KMS-11 (cell line): Measurements from ENCODE around the gene COLEC12.
"Not testable (repeated sequence)": the region's sequence is repeated elsewhere in the genome, so short reads cannot be mapped to it uniquely, and the experiment has no call there.

Experiments used
- H2AFZ ChIP-seq: fragments of 200-600 bp; sonication (generic); 2 replicates; pipeline ENCODE4 v1.6.1; 2016; ENCODE audit warnings: antibody characterized with exemption, mixed run types, low read depth
- H3K27ac ChIP-seq: fragments of 200-600 bp; sonication (generic); 2 replicates; pipeline ENCODE4 v1.6.1; 2016; ENCODE audit warnings: mild to moderate bottlenecking, mixed run types
- H3K27me3 ChIP-seq: fragments of 200-600 bp; sonication (generic); 2 replicates; pipeline ENCODE4 v1.6.1; 2017; ENCODE audit warnings: mild to moderate bottlenecking, low read depth, mixed run types, moderate library complexity; ENCODE audit not compliant: insufficient read depth
- H3K36me3 ChIP-seq: fragments of 200-600 bp; sonication (generic); 2 replicates; pipeline ENCODE4 v1.6.1; 2017; ENCODE audit warnings: mild to moderate bottlenecking, mixed run types; ENCODE audit not compliant: insufficient read depth
- H3K4me1 ChIP-seq: fragments of 200-600 bp; sonication (generic); 2 replicates; pipeline ENCODE4 v1.6.1; 2016; ENCODE audit warnings: mild to moderate bottlenecking, low read depth, mixed run types; ENCODE audit not compliant: poor library complexity, severe bottlenecking
- H3K4me2 ChIP-seq: fragments of 200-600 bp; sonication (generic); 2 replicates; pipeline ENCODE4 v1.7.0; 2016; ENCODE audit warnings: mild to moderate bottlenecking, mixed run types
- H3K4me3 ChIP-seq: fragments of 200-600 bp; sonication (generic); IDR thresholded peaks from 2 replicates; pipeline ENCODE4 v1.6.1; 2017; ENCODE audit warnings: low read depth, low read length, mixed read lengths; ENCODE audit not compliant: insufficient read depth
- H3K79me2 ChIP-seq: fragments of 200-600 bp; sonication (generic); 2 replicates; pipeline ENCODE4 v1.6.1; 2016; ENCODE audit warnings: low read depth, mixed run types; ENCODE audit not compliant: insufficient read depth
- H3K9ac ChIP-seq: fragments of 200-600 bp; sonication (generic); 2 replicates; pipeline ENCODE4 v1.6.1; 2016; ENCODE audit warnings: mild to moderate bottlenecking, mixed run types
- H4K20me1 ChIP-seq: fragments of 200-600 bp; sonication (generic); 2 replicates; pipeline ENCODE4 v1.6.1; 2016; ENCODE audit warnings: mild to moderate bottlenecking, mixed run types; ENCODE audit not compliant: insufficient read depth
- CTCF ChIP-seq: fragments of 200-600 bp; sonication (generic); conservative IDR thresholded peaks from 2 replicates; pipeline ENCODE4 v1.6.1; 2017; ENCODE audit warnings: low read depth, mild to moderate bottlenecking, antibody characterized with exemption, low read length, moderate library complexity, mixed read lengths

The COLEC12 gene

DNA sequence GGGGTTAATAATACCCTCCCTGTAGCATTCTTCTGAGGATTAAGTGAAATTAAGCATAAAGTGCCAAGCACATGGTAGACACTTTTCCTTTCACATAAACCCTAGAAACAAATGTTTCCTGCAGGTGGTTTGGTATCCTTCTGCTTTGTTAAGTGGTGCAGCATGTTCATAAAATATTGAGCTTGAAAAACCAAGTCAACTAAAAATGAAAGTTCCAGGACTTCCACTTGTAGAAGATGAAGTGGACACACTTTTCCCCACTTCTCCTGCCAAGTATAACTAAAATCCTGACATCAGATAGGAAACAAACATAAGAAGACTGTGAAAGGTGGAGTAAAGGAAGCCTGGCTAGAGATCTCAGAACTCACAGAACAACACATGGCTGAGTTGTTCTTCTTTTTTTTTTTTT lies 90.5 kb downstream of the COLEC12 start:
- Histone ChIP-seq H3K4me1 (no peaks in the 10 kb centered on the region), H3K27ac (no peak overlapping the region), H3K79me2 (no peaks in the 10 kb centered on the region), H3K4me2 (no peak overlapping the region), H3K36me3 (no peaks in the 10 kb centered on the region), H3K27me3 (no peaks in the 10 kb centered on the region), H3K9ac (no peak overlapping the region), H3K4me3 (no peak overlapping the region), H2AFZ (no peak overlapping the region), H4K20me1 (no peaks in the 10 kb centered on the region)
- no peak for TF ChIP-seq CTCF

DNA sequence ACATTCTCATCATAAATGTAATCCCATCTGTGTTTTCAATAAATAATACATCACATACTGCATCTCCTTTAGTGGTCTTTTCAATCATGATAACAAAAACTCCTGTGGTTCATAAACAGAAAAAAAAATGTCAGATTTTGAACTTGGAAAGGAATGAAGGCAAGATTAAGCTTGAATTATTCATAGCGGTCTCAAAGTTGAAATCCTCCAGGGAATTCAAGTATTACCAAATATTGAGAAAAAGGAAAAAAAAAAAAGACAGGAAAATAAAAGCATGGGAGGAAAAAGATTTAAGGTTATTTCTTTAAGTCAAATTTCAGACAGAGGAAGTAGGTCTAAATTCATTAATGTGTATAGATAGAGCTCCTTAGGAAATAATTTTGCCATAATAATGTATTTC lies 92.1 kb downstream of the COLEC12 start:
- Histone ChIP-seq H3K9ac (no peak overlapping the region), H3K4me3 (no peak overlapping the region), H2AFZ (no peak overlapping the region), H3K4me1 (no peaks in the 10 kb centered on the region), H3K36me3 (no peaks in the 10 kb centered on the region), H3K27me3 (no peaks in the 10 kb centered on the region), H4K20me1 (no peaks in the 10 kb centered on the region), H3K27ac (no peak overlapping the region), H3K79me2 (no peaks in the 10 kb centered on the region), H3K4me2 (no peak overlapping the region)
- no peak for TF ChIP-seq CTCF

- Histone ChIP-seq H4K20me1 (no peaks in the 10 kb centered on the region), H3K79me2 (no peaks in the 10 kb centered on the region), H3K4me3 (no peak overlapping the region), H3K4me1 (no peaks in the 10 kb centered on the region), H2AFZ (no peak overlapping the region), H3K36me3 (no peaks in the 10 kb centered on the region), H3K27ac (no peak overlapping the region), H3K4me2 (no peak overlapping the region), H3K27me3 (no peaks in the 10 kb centered on the region), H3K9ac (no peak overlapping the region)
- no peak for TF ChIP-seq CTCF
Observed at GRCh38 chr18:407626-408224, 92.8 kb downstream of the COLEC12 start.

- Histone ChIP-seq H3K27ac (no peak overlapping the region), H3K4me3 (no peak overlapping the region), H2AFZ (no peak overlapping the region), H3K9ac (no peak overlapping the region), H3K27me3 (no peaks in the 10 kb centered on the region), H3K4me1 (no peaks in the 10 kb centered on the region), H3K4me2 (no peak overlapping the region), H3K36me3 (no peaks in the 10 kb centered on the region), H4K20me1 (no peaks in the 10 kb centered on the region), H3K79me2 (no peaks in the 10 kb centered on the region)
- no peak for TF ChIP-seq CTCF
Observed at GRCh38 chr18:407191-407590, 93.3 kb downstream of the COLEC12 start.

GRCh38 chr18:406677-407076 lies 93.8 kb downstream of the COLEC12 start:
- Histone ChIP-seq H3K27me3 (no peaks in the 10 kb centered on the region), H3K79me2 (no peaks in the 10 kb centered on the region), H2AFZ (no peak overlapping the region), H3K4me1 (no peaks in the 10 kb centered on the region), H3K27ac (no peak overlapping the region), H3K4me3 (no peak overlapping the region), H3K4me2 (no peak overlapping the region), H3K9ac (no peak overlapping the region), H3K36me3 (no peaks in the 10 kb centered on the region), H4K20me1 (no peaks in the 10 kb centered on the region)
- TF ChIP-seq CTCF: no peak

DNA sequence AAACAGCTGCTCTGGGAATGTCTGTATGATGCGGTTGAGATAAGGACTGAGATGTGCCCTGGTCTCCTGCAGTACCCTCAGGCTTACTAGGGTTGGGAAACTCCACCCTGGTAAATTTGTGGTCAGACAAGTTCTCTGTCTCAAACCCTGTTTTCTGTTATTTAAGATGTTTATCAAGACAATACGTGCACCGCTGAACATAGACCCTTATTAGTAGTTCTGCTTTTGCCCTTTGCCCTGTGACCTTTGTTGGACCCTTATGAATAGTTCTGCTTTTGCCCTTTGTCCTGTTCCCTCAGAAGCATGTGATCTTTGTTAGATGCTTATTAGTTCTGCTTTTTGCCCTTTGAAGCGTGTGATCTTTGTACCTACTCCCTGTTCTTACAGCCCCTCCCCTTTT lies 95.5 kb downstream of the COLEC12 start:
- not testable (repeated sequence) for H4K20me1 ChIP-seq, H3K9ac ChIP-seq, H3K4me1 ChIP-seq, H3K27me3 ChIP-seq, H3K27ac ChIP-seq, H3K36me3 ChIP-seq, H2AFZ ChIP-seq, H3K4me2 ChIP-seq, H3K79me2 ChIP-seq, H3K4me3 ChIP-seq
